GM21619 (cell line): ENCODE data around the gene NPPB.
"Not testable (repeated sequence)": the region's sequence is repeated elsewhere in the genome, so short reads cannot be mapped to it uniquely, and the experiment has no call there.

ENCODE experiments used
- ATAC-seq: cut with Tn5 transposase; IDR thresholded peaks from one replicate; pipeline ENCODE4 v1.9.1; 2021; ENCODE audit not compliant: unreplicated experiment

Gene NPPB

DNA sequence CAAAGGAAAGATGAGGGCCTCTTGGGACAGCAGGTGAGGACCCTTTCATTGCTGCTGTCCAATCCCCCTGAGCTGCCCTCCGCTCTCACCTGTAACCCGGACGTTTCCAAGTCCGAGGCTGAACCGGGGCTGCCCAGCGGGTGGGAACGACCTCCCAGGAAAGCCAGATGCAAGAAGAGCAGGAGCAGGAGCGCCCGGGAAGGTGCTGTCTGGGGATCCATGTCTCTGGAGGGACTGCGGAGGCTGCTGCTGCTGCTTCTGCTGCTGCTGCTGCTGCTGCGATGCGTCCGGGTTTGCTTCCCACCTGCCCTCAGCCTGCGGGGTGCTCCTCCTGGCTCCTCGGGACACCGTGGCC is at the start of gene NPPB:
NPPB (minus strand) TSS at position 333 of the 355 bp plus-strand sequence; CDS start at position 221, 112 bp downstream.
- ATAC-seq, result no peak

GRCh38 chr1:11908095-11908675 is 49.4 kb upstream of the NPPB start:
- ATAC-seq, result peak; percentile 48

- peak; percentile 38 for ATAC-seq
Measured at GRCh38 chr1:11907275-11908094, 48.7 kb upstream of the NPPB start.

GRCh38 chr1:11906870-11907269 is 48.1 kb upstream of the NPPB start:
- ATAC-seq, result no peak

GRCh38 chr1:11904978-11905377 is 46.2 kb upstream of the NPPB start:
- ATAC-seq, result no peak

DNA sequence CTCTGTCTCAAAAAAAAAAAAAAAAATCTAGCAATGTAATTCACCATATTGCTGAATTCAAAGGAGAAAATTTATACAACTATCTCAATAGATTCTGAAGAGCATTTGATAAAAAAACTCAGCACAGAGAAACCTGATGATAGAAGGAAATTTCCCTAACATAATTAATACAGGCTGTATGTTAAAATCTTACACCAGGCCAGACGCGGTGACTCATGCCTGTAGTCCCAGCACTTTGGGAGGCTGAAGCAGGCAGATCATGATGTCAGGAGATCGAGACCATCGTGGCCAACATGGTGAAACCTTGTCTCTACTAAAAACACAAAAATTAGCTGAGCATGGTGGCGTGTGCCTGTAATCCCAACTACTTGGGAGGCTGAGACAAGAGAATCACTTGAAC is 45.4 kb upstream of the NPPB start:
- not testable (repeated sequence) for ATAC-seq

DNA sequence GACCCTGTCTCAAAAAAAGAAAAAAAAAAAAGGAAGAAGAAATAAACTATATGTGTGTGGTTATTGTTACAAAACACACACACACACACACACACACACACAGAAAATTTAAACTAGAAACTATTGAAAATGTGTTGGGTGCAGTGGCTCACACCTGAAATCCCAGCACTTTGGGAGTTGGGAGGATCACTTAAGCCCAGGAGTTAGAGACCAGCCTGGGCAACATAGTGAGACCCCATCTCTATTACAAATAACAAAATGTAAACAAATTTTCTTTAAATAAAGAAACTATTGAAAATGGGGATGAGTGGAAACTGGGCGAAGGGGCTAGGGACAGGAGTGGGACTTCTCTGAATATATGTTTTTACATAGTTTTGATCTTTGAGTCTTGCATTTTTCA is 44.5 kb upstream of the NPPB start:
- ATAC-seq, result no peak

GRCh38 chr1:11901446-11901845 is 42.7 kb upstream of the NPPB start:
- not testable (repeated sequence) for ATAC-seq

DNA sequence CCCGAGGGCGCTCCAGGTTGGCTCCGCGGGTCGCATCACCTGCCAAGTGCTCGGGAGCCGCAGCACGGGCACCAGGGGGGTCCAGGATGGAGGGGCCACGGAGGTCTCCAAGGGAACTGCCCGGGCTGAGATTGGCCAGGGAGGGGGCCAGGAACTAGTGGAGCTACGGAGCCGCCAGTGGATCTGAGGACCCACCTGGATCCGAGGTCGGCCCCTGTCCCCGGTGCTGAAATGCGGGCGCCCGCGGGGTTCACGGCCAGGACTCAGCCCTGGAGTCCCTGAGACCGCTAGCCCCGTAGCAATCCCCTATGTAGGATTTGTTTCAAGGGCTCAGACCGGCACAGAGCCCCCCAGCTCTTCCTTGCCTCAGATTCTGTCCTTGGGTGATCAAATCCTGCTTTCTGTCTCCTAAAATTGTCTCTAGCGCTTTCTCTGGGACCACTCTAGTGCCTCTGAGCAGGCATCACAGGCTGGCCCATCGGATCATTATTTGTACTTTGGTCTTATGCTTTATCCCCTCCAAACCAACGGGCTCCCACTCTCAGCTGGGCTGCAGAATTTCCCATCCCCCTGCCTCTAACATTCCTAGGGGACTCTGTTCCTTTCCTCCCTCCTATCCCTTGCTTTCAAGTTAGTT is 40.2 kb upstream of the NPPB start:
- no peak for ATAC-seq

GRCh38 chr1:11898086-11898785 is 39.5 kb upstream of the NPPB start:
- ATAC-seq, result no peak

GRCh38 chr1:11894501-11894900 is 35.8 kb upstream of the NPPB start:
- ATAC-seq, result not testable (repeated sequence)

GRCh38 chr1:11893907-11894251 is 35.1 kb upstream of the NPPB start:
- no peak for ATAC-seq

DNA sequence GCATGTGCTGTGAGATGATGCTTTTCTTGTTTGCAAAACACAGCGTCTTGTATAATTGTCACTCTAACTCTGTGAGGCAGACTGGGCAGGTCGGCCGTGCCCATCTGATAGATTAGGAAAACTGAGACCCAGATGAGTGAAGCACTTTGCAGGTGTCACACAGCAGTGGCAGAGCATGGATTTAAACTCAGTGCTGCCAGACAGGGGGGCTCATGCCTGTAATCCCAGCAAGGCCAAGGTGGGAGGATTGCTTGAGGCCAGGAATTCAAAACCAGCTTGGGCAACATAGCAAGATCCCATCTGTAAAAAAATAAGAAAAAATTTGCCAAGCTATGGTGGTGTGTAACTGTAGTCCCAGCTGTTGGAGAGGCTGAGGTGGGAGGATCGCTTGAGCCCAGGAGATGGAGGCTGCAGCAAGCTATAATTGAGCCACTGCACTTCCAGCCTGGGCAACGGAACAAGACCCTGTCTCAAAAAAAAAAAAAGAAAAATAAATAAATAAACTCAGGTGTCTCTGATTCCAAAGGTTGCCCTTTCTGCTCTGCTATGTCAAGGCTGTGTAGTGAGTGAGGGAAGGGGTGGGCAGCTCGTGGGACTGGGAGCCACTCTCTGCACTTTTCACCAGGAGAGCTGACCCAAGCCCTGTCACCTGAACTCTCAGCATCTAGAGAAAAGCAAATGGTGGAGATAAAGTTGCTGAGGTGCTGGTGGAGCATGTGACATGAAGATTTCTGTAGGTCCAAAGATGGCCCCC is 32.9 kb upstream of the NPPB start:
- ATAC-seq, result no peak

GRCh38 chr1:11888877-11889208 is 30.1 kb upstream of the NPPB start:
- ATAC-seq, result no peak

GRCh38 chr1:11888206-11888876 is 29.6 kb upstream of the NPPB start:
- no peak for ATAC-seq

GRCh38 chr1:11887666-11888007 is 28.9 kb upstream of the NPPB start:
- no peak for ATAC-seq

DNA sequence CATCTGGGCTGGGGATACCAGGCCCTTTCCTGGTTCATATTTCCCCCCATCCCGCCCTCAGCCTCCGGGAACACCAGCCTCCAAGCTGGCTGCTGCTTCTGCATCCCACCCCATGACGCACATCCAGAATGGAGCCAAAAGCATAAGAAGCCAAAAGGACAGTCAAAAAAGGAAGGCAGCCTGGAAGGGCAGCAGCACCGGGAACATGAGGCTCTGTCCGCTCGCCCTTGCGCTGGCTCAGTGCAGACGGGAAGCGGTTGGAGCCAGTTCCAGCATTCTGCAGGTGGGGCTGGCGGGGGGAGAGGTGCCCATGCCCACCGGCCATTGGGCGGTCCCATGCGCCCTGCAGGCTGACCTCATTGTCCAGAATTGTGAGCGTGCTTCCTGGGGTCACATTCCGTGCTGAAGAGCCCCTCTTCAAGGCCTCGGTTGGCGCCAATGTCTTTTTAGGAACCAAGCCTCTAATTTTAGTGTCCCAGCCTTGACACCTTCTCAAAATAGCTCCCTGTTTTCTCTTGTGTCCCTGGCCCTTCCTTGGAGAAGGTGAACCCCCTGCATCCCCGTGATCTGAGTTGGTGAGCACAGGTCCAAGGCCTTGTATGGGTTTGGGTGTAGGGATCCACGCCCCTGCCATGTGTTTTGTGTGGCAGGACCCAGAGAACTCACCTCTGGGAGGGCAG is 28.4 kb upstream of the NPPB start:
- no peak for ATAC-seq

- ATAC-seq, result no peak
Measured at GRCh38 chr1:11885916-11886315, 27.2 kb upstream of the NPPB start.

DNA sequence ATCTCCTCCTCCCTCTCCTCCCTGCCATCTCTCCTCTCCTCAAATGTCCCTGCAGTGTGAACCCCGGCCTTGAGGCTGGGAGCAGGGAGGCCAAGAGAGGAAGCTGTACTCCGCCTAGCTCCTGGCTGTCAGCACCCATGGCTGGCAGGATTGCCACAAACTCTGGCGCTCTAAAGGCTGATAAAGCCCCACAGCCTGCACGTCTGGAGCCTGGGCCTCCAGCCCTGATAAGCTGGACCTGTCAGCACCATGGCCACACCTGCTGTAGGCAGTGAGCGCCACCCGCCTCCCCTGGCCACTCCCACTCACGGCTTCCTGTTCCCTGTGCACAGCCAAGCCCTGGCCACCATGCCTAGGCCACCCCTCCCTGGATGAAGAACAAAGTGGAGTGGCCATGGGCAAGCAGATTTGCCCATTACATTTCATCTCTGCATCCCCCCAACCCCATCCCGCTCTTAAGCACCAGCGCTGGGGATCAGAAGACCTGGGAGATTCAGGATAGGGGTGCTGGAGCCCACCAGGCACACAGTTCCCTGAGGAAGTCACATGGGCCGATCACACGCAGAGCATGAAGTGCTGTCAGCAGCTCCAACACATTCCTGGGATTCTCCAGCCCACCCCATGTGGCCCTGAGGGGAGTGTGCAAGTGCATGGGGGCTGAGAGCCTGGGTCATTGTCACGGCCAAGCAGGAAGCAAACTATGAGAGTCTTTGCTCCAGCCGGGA is 24.2 kb upstream of the NPPB start:
- no peak for ATAC-seq
